A549 (cell line): ENCODE measurements around the gene HEXIM2. TPM values are rescaled to one million over a fixed set of nuclear protein-coding genes. Genes with fewer than 3 reads are reported as not detected.
A peak's percentile ranks its signal among the peaks of the same experiment; 100 is the strongest.

ENCODE experiments used
- ATAC-seq, 2 experiments: fragments of 200-7000 bp in 1 of 2; fragments of >200 bp in 1 of 2; cut with Nextera tagmentation in 1 of 2; cut with Tn5 transposase in 1 of 2; 3 replicates each; pipeline versions ENCODE4 v1.8.0 to v1.9.1; 2018 to 2020; ENCODE audit warnings: mild to moderate bottlenecking in 1 of 2, moderate library complexity in 1 of 2
- CTCF ChIA-PET: fragments of 300-600 bp; sonication (Branson Sonifier 250); formaldehyde crosslinking; extraction: SDS; loops from one replicate; lab custom pipeline; 2021; ENCODE audit warnings: antibody characterized with exemption, inconsistent platforms; lab: Yijun Ruan, JAX
- POLR2A ChIA-PET: fragments of 350-600 bp; formaldehyde crosslinking; extraction: SDS; loops from one replicate; lab custom pipeline; 2021; ENCODE audit warnings: antibody characterized with exemption, inconsistent platforms; lab: Yijun Ruan, JAX
- DNase-seq, 2 experiments: peaks; one replicate each; pipeline versions ENCODE4 v3.0.0 to v3.0.0-alpha.2; 2011 to 2016; ENCODE audit warnings: low read depth in 1 of 2, low spot score in 1 of 2
- FAIRE-seq: peaks from 2 replicates; lab custom pipeline; 2011; peaks lifted over from hg19 to GRCh38; lab: Jason Lieb, UNC
- H3K27ac ChIP-seq, 2 experiments: fragments of >200 bp; sonication (Bioruptor Twin); formaldehyde crosslinking; 3 replicates each; pipeline ENCODE4 v1.5.1; 2016 to 2017
- H3K4me1 ChIP-seq: fragments of >200 bp; sonication (Bioruptor Twin); formaldehyde crosslinking; 3 replicates; pipeline ENCODE4 v1.6.1; 2016
- H3K4me2 ChIP-seq: fragments of >200 bp; sonication (Bioruptor Twin); formaldehyde crosslinking; 3 replicates; pipeline ENCODE4 v1.6.1; 2016
- H3K4me3 ChIP-seq: fragments of >200 bp; sonication (Bioruptor Twin); formaldehyde crosslinking; 3 replicates; pipeline ENCODE4 v1.5.1; 2016
- H3K9me3 ChIP-seq: fragments of >200 bp; sonication (Bioruptor Twin); formaldehyde crosslinking; 3 replicates; pipeline ENCODE4 v1.6.1; 2016
- BHLHE40 ChIP-seq: IDR thresholded peaks from 2 replicates; pipeline ENCODE4 v1.6.1; 2012; ENCODE audit warnings: low read depth, low read length, inconsistent platforms
- CEBPB ChIP-seq, 2 experiments: fragments of >200 bp in 1 of 2; sonication (Bioruptor Twin) in 1 of 2; formaldehyde crosslinking in 1 of 2; IDR thresholded peaks; 2 replicates each; pipeline ENCODE4 v1.6.1; 2012 to 2016
- CHD4 ChIP-seq: fragments of 200-600 bp; sonication (generic); IDR thresholded peaks from 2 replicates; pipeline ENCODE4 v1.6.1; 2016; ENCODE audit warnings: antibody characterized with exemption, mild to moderate bottlenecking, borderline replicate concordance
- CTCF ChIP-seq: fragments of >200 bp; sonication (Bioruptor Twin); formaldehyde crosslinking; IDR thresholded peaks from 3 replicates; pipeline ENCODE4 v1.5.1; 2016
- FOSL2 ChIP-seq, 2 experiments: fragments of 450-650 bp in 1 of 2; fragments of >200 bp in 1 of 2; sonication (Bioruptor Twin) in 1 of 2; formaldehyde crosslinking; IDR thresholded peaks; 2 replicates each; pipeline versions ENCODE4 v1.5.0 to v1.6.1; 2016 to 2020; ENCODE audit warnings: mild to moderate bottlenecking in 1 of 2, moderate library complexity in 1 of 2
- HOXA7 ChIP-seq: fragments of 250-450 bp; sonication (Bioruptor Pico); IDR thresholded peaks from 2 replicates; pipeline ENCODE4 v1.5.0; 2020; ENCODE audit warnings: mild to moderate bottlenecking, moderate library complexity
- JUN ChIP-seq, 2 experiments: fragments of >200 bp; sonication (Bioruptor Twin); formaldehyde crosslinking; IDR thresholded peaks; 2 replicates in 1 of 2; 3 replicates in 1 of 2; pipeline ENCODE4 v1.6.1; 2016 to 2017
- KDM1A ChIP-seq: fragments of 200-600 bp; sonication (generic); IDR thresholded peaks from 2 replicates; pipeline ENCODE4 v1.6.1; 2016; ENCODE audit warnings: low read depth, mild to moderate bottlenecking
- MAX ChIP-seq: IDR thresholded peaks from 2 replicates; pipeline ENCODE4 v1.6.1; 2012
- MAZ ChIP-seq: fragments of 150-350 bp; IDR thresholded peaks from 2 replicates; pipeline ENCODE4 v1.6.1; 2014; ENCODE audit warnings: antibody characterized with exemption, low read depth, low read length, borderline replicate concordance
- MYC ChIP-seq: IDR thresholded peaks from 2 replicates; pipeline ENCODE4 v1.6.1; 2012; ENCODE audit warnings: mild to moderate bottlenecking, inconsistent platforms, low read length, improper control_type of control experiment, borderline replicate concordance
- PBX3 ChIP-seq: IDR thresholded peaks from 2 replicates; pipeline ENCODE4 v1.6.1; 2012
- PHF8 ChIP-seq: fragments of 200-600 bp; sonication (generic); IDR thresholded peaks from 2 replicates; pipeline ENCODE4 v1.6.1; 2016; ENCODE audit warnings: low read depth, mild to moderate bottlenecking, antibody characterized with exemption, moderate library complexity, borderline replicate concordance
- POLR2A ChIP-seq: IDR thresholded peaks from 2 replicates; pipeline ENCODE4 v1.6.1; 2012; ENCODE audit warnings: mild to moderate bottlenecking, low read length
- POLR2AphosphoS2 ChIP-seq: conservative IDR thresholded peaks from 2 replicates; pipeline ENCODE4 v1.6.1; 2012; ENCODE audit warnings: low read length, improper control_type of control experiment, inconsistent platforms
- RAD21 ChIP-seq, 2 experiments: fragments of >200 bp in 1 of 2; sonication (Bioruptor Twin) in 1 of 2; formaldehyde crosslinking in 1 of 2; IDR thresholded peaks in 1 of 2; conservative IDR thresholded peaks in 1 of 2; 2 replicates in 1 of 2; 3 replicates in 1 of 2; pipeline ENCODE4 v1.6.1; 2012 to 2018; ENCODE audit warnings: inconsistent platforms in 1 of 2
- RARB ChIP-seq: fragments of 250-450 bp; sonication (Bioruptor Pico); IDR thresholded peaks from 2 replicates; pipeline ENCODE4 v1.8.0; 2021; ENCODE audit warnings: mild to moderate bottlenecking, moderate library complexity
- RCOR1 ChIP-seq: fragments of 150-350 bp; IDR thresholded peaks from 2 replicates; pipeline ENCODE4 v1.6.1; 2014; ENCODE audit warnings: antibody characterized with exemption, low read length, low read depth
- RFX5 ChIP-seq: fragments of 450-650 bp; IDR thresholded peaks from 2 replicates; pipeline ENCODE4 v1.7.1; 2014; ENCODE audit warnings: antibody characterized with exemption, mild to moderate bottlenecking, moderate library complexity
- SMC3 ChIP-seq: fragments of >200 bp; sonication (Bioruptor Twin); formaldehyde crosslinking; IDR thresholded peaks from 3 replicates; pipeline ENCODE4 v1.6.1; 2018; ENCODE audit warnings: inconsistent platforms
- SREBF2 ChIP-seq: fragments of 450-650 bp; IDR thresholded peaks from 2 replicates; pipeline ENCODE4 v1.6.1; 2014; ENCODE audit warnings: mild to moderate bottlenecking, moderate library complexity
- TFCP2L1 ChIP-seq: fragments of 250-450 bp; sonication (Bioruptor Pico); IDR thresholded peaks from 2 replicates; pipeline ENCODE4 v1.5.0; 2021; ENCODE audit warnings: mild to moderate bottlenecking
- WGBS: methylation state at CpG from one replicate; pipeline ENCODE4 v1.1.6; 2017; ENCODE audit errors: missing lambda C conversion rate; 5-methylcytosine and 5-hydroxymethylcytosine counted together
- polyA plus RNA-seq, 4 experiments: library from polyadenylated mRNA; depleted of rRNA in 3 of 4; stranded (reverse); fragments of >200 nt; fragmentation: RNase III in 1 of 4; extraction: RNeasy Plus Mini Kit Qiagen cat#74134 plus additional on column Dnase treatment in 1 of 4; gene quantifications; 2 replicates in 3 of 4; 3 replicates in 1 of 4; pipeline ENCODE4 v1.2.3, GENCODE V29; 2011 to 2017
- TF ChIP-seq, protein P1 (sequence below): IDR thresholded peaks from 2 replicates; pipeline ENCODE4 v1.6.1; 2012; ENCODE audit warnings: low read depth, borderline replicate concordance
- TF ChIP-seq, protein P2 (sequence below): fragments of >200 bp; sonication (Bioruptor Twin); formaldehyde crosslinking; IDR thresholded peaks from 3 replicates; pipeline ENCODE4 v1.6.1; 2016

HEXIM2 gene
- polyA plus RNA-seq, 2 of the 4 experiments (the other 2 are of a cell fraction) = 15.5 to 23.1 TPM

DNA sequence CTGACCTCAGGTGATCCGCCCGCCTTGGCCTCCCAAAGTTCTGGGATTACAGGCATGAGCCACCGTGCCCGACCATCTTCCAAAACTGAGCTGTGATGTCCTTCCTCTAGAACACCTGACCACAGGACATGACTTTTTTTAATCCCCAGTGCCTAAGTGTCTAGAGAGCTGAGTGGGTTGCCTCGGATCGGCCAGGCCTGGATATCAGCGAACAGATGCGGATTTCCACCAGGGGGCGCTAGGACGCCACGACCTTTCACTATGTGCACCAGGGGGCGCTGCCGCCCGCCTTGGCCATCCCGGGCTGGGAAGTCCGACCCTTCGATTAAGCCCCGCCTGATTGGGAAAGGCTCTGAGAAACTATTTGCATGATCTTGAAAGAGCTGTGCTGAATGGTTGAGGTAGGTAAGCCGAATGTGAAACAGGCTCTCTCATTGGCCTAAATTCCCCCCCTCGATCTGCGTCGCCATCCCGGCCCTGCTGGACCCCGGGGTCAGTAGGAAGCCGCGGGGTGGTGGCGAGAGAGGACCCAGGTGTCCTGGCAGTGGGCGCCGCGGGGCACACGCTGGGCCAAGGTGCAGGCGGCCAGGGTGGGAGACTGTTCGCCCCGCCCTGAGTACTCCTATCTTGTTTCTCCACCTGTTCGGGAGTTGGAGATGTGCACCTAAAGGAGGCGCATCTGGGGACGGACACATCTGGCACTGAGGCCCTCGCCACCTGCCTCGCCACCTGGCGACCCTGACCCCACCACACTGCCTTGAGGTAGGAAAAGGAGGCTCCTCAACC, 26.3 kb upstream of the HEXIM2 start, which contains the start of gene ACBD4:
TSS of gene ACBD4 (plus strand) at position 496 of the 786 bp plus-strand sequence. CDS start 458 bp downstream, outside the sequence.
- Histone ChIP-seq H3K27ac (peak within 1 kb of the TSS; percentile 82 to 93), H3K4me1 (peaks cover 33% of the 10 kb centered on the region), H3K9me3 (no peaks in the 10 kb centered on the region), H3K4me2 (peak within 1 kb of the TSS; percentile 92), H3K4me3 (peak within 1 kb of the TSS; percentile 55)
- no peak; the same call in 1 of the 2 replicates for TF ChIP-seq POLR2AphosphoS2
- TF ChIP-seq PHF8 = peak; percentile 62; the same call in 1 of the 2 replicates
- TF ChIP-seq TFCP2L1 (CRISPR knock-in tag) = peak; percentile 27
- TF ChIP-seq MAX = peak; percentile 85
- TF ChIP-seq RARB (CRISPR knock-in tag) = no peak
- TF ChIP-seq POLR2A = peak; percentile 77
- TF ChIP-seq SREBF2 = peak; percentile 31; the same call in 1 of the 2 replicates
- TF ChIP-seq KDM1A = 0 out of 2 replicates have a peak, but pooled peaks have one; percentile 9
- TF ChIP-seq RFX5 = peak; percentile 79
- TF ChIP-seq PBX3 = 0 out of 2 replicates have a peak, but pooled peaks have one; percentile 19
- TF ChIP-seq, protein P1, sequence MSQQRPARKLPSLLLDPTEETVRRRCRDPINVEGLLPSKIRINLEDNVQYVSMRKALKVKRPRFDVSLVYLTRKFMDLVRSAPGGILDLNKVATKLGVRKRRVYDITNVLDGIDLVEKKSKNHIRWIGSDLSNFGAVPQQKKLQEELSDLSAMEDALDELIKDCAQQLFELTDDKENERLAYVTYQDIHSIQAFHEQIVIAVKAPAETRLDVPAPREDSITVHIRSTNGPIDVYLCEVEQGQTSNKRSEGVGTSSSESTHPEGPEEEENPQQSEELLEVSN = peak; percentile 92
- TF ChIP-seq, protein P2, sequence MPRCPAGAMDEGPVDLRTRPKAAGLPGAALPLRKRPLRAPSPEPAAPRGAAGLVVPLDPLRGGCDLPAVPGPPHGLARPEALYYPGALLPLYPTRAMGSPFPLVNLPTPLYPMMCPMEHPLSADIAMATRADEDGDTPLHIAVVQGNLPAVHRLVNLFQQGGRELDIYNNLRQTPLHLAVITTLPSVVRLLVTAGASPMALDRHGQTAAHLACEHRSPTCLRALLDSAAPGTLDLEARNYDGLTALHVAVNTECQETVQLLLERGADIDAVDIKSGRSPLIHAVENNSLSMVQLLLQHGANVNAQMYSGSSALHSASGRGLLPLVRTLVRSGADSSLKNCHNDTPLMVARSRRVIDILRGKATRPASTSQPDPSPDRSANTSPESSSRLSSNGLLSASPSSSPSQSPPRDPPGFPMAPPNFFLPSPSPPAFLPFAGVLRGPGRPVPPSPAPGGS = peak; percentile 64; the same call in 1 of the 3 replicates
- peak; percentile 40 to 84; a peak in 3 of 4 replicates for TF ChIP-seq CEBPB (IDR thresholded peaks at IDR 0.05)
- TF ChIP-seq HOXA7 = no peak
- peak; percentile 100 for TF ChIP-seq SMC3
- TF ChIP-seq CTCF = peak; percentile 100
- no peak for TF ChIP-seq FOSL2 (IDR thresholded peaks at IDR 0.05)
- TF ChIP-seq FOSL2 (CRISPR knock-in tag; IDR thresholded peaks at IDR 0.05) = 0 out of 2 replicates have a peak, but pooled peaks have one; percentile 8
- TF ChIP-seq CHD4 = no peak
- TF ChIP-seq RCOR1 = no peak
- no peak for TF ChIP-seq BHLHE40
- peak; percentile 91 for TF ChIP-seq MAZ
- peak; percentile 88; the same call in 1 of the 2 replicates for TF ChIP-seq MYC
- TF ChIP-seq JUN (IDR thresholded peaks at IDR 0.05) = peak in 1 of 2 experiments; percentile 69; a peak in 1 of 5 replicates
- peak; percentile 99 to 100 for TF ChIP-seq RAD21 (conservative IDR thresholded peaks at IDR 0.05 in 1 of 2, IDR thresholded peaks at IDR 0.05 in 1 of 2)
- WGBS = 6% methylated on average over 37 of the region's 40 CpGs
- DNase-seq (peak; percentile 99 to 100), FAIRE-seq (peak; percentile 99), ATAC-seq (peak; percentile 59 to 78)
- ChIA-PET CTCF (interaction anchor here (0.6 to 20.1 kb wide), 105 partner anchors 10 to 719 kb away, joined by 3 to 742 read pairs (median 5); partner anchors contain the start of genes C1QL1, DCAKD, GJC1 and HEXIM1), POLR2A (interaction anchor here (0.6 to 3.6 kb wide), 13 partner anchors 12 to 261 kb away, joined by 3 to 117 read pairs (median 4); partner anchors contain the start of genes HEXIM1, HEXIM2 and NMT1)
